Fibroblast of gingiva (primary cell): ENCODE data around the gene RALGPS1.
"Not testable (repeated sequence)": the region's sequence is repeated elsewhere in the genome, so short reads cannot be mapped to it uniquely, and the experiment has no call there.

Experiments
- DNase-seq: peaks from one replicate; pipeline ENCODE4 v3.0.0-alpha.2; 2011; ENCODE audit warnings: low read depth

Gene RALGPS1

DNA sequence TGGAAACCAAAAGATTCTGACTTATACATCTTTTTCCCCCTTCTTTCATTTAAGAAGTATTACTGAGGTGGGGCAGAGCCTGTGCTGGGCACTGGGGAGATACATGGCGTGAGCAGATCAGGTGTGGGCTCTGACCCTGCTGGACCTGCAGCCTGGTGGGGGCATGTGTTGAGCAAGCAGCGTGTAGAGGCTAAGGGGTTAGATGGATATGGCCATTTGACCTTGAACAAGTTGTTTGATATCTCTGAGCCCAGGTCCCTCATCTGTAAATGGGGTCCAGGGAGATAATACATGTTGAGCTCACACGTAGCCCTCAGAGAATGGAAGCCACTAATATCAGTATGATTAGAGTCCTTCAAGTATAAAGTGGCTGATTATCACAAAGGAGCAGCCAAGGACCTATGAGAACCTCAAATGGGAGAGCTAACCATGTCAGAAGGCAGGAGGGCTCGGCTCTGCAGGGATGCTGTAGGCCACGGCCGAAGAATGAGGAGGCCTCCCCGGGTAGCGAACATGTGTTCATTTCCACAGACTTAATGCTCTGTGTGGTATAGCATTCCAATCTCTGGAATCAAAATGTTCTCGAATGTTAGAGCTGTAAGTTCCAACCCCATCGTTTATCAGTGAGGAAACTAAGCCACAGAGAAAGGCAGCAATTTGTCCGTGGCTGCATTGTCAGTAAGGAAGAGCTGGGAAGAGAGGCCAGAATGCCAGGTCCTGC, 223.2 kb downstream of the RALGPS1 start:
- no peak for DNase-seq

DNA sequence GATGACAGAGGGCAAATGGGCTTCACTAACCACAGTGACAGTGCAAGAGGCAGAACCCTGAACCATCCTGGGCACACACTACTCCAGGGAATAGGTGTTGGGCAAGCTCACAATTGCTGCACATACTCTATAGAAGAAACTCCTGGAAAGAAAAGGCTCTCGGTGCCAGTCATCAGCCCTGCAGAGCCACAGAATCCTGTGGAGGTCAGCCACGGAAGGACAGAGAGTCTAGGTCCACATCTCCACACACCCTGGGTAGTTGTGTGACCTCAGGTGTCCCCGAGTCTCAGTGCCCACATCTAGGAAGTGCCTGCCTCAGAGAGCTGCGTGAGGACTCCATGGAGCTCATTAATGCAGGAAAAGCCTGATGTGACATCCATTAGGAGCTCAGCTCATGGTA, 223.9 kb downstream of the RALGPS1 start:
- DNase-seq: no peak

DNA sequence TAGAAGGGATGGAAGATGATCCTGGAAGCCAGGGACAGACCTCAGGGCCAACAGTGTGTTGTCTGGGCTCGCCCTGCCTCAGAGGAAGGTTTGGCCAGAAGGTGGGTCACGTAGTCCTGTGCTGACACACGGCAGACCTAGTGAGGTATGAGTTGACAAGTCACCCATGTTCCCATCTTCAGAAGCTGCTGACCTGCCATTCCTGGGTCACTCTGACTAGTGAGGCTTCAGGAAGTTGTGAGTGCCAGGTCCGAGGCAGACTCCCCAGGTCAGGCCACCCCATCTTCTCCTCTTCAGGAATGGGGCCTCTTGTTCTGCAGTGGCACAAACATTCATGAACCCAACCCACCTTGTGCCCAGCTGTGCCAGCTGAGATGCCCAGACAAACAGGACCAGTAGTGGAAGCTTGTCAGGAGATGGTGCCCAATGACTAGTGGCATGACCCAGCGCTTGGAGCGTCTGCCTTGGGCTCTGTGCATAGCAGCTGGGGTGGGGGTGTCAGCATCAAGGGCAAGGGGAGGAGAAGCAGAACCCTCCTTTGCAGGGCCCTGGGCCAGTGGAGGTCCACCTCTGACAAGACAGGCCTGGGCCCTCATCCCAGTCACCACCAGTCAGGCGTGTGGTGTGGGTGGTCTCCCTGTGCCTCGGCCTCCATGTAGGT, 224.6 kb downstream of the RALGPS1 start:
- no peak for DNase-seq

DNA sequence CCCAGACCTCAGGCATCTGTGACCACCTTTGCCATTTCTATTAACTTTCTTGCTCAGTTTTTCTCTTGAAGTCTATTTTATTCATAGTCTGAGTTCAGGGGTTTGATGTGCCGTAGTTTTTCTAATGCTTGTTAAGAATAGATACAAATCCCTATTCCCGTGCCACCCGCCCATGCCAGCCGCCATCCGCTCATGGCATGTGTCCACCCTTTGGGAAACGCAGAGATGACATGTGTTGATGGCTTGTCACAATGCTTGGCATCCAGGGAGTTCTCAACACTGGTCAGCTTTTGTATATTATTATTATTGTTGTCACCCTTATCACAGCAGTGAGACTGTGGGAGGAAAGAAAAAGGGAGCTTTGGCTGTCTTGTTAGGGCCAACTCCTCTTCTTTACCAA, 225.2 kb downstream of the RALGPS1 start:
- no peak for DNase-seq

DNA sequence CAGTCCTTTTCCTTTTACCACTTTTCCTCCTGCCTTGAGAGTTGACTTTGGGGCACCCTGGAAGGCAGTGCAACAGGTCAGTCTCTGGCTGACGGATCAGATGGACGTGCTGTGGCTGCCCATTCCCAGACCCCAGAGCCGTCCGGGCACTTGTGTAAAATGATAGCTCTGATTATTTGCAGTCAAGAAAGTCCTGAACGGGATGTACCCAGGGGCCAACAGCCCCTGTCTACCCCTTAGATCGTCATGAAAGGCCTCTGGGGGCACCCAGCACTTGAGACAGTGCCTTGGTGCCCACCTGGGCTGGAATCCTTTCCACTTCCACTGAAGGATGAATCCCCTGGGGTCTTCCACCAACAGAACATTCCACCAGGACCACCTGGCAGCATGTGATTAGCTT, 225.6 kb downstream of the RALGPS1 start:
- no peak for DNase-seq

DNA sequence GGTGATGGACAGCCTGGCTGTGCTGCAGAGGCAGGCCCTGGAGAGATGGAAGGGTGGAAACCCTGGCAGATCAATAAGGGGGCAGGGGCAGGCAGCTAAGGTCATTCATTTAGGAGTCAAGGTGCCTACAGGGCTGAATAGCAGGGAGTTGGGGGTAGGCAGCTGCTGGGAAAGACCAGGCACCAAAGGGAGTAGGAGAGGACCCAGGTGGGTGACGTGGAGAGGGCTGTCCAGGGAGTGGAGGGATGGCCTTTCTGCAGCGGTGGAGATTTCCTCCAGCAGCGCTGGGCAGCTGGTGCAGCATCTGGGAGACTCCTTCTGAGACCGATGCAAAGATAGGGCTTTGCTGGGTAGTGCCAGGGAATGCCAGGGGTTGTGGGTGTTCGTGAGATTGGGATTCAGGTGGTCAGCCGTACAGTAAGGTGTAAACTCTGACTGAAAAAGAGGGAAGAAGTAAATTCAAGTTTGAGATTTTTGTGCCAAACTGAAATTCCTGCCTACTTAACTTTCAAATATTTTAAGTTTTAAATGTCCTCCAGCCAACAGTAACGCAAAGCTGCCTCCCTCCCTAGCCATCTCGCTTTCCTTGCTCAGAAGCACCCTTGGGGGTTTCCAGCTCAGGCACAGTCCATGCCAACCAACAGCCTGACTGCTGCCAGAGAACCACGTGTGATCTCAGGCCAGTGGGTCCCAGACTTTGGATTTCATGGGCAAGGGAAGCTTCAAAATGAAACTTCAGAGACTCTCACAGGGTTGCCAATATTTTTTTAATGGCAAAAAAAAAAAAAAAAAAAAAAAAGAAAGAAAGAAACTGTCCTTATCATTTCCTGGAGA, 226.5 kb downstream of the RALGPS1 start:
- peak; percentile 25 for DNase-seq

DNA sequence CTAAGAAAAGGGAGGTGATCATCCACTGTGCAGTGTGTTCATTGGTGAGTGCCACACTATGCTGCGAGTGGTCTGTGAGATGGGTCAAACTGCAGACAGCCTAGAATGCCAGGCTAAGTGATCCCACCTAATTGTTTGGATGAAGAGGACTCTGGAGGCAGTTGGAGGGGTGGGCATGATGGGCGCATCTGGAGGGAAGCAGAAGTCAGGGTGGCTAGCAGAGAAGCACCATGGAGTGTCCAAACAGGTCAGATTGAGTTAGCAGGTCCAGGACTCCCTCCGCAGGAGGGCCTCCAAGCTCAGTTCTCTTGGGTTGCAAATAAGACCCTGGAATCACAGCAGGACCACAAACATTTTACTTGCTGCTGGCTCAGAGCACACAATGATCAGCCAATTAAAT, 227.7 kb downstream of the RALGPS1 start:
- DNase-seq: no peak

DNA sequence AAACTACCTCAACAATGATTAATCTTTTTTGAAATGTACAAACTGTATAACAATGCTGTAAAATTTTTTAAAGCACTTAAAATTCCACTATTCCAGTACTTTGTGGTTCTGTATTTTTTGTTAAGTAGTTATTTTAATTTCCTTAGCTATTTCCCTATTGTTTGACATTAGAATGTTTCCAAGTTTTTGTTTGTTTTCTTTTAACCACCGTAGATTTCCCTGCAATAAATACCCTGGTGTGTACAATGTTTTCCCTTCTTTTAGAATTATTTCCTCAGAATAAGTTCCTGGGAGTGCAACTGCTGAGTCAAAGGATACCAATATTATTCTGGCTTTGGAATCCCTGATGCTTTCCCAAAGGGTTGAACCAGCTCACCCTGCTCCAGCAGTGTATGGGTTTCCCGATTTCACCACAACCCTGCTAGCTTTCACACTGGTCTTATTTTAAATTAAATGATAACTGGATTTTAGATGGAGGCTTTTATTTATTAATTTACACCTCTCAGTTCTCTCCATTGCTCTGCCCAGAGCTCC, 228.4 kb downstream of the RALGPS1 start:
- DNase-seq: peak; percentile 47

DNA sequence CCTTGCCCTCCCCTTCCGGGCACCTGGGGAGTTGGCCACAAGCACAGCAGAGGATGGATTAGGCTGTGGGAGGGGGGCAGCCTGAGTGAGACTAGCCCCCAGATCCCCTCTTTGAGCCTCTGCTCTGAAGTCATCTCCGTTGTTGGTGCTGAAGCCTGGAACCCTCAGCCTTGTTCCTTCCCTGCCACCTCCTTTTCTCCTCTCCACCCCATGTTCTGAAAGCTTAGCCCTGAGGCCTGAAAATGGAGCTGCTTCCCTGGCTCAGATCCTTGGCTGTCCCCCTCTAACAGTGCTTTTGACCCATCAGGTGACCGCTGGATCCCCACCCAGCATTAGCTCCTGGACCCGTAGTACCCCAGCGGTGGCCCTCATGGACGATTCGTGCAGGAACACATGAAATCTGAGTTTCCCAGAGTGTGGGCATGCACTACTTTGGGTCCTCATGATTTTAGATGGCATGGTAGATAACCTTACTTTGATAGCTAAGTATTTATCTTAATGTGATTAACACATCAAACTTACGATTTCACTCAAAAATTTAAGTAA, 229.4 kb downstream of the RALGPS1 start:
- DNase-seq: no peak

DNA sequence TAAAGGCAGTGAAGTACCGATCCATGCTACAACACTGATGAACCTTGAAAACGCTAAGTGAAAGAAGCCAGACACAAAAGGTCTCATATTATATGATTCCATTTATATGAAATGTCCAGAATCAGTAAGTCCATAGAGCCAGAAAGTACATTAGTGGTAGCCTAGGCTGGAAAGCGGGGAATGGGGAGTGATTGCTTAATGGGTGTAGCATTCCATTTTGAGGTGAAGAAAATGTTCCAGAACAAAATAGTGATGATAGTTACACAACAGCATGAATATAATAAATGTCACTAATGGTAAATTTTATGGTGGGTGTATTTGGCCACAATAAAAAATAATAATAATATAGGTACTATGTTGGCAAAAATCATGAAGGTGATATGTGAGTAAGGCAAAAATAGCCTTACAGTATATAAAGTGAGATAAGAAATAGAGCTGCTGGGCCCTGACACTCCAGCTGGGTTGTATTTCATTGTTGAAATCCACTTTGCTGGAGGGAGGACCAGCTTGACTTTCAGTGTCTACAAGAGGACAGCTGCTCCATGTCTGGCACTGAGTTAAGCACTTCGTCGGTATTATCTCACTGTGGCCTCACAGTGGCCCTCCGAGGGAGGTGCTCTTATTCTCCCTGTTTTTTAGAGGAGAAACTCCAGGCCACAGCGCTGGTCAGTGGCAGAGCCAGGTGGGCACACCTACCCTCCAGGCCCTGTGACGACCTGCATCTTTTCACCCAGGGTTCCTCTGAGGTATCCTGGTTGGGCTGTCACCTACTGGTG, 230.3 kb downstream of the RALGPS1 start:
- no peak for DNase-seq

DNA sequence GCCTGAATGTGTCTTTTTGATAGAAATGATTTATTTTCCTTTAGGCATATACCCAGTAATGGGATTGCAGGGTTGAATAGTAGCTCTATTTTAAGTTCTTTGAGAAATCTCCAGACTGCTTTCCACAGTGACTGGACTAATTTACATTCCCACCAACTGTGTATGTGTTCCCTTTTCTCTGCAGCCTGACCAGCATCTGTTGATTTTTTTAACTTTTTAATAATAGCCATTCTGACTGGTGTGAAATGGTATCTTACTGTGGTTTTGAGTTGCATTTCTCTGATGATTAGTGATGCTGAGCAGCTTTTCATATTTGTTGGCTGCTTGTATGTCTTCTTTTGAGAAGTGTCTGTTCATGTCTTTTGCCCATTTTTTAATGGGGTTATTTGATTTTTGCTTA, 232.3 kb downstream of the RALGPS1 start:
- DNase-seq: not testable (repeated sequence)

DNA sequence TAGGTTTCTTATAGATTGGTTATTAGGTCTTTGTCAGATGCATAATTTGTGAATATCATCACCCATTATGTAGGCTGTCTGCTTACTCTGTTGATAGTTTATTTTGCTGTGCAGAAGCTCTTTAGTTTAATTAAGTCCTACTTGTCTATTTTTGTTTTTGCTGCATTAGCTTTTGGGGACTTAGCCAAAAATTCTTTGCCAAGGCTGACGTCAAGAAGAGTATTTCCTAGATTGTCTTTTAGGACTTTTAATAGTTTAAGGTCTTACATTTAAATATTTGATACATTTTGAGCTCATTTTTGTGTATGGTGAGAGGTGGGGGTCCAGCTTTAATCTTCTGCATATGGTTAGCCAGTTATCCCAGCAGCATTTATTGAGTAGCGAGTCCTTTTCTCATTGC, 232.7 kb downstream of the RALGPS1 start:
- no peak for DNase-seq

DNA sequence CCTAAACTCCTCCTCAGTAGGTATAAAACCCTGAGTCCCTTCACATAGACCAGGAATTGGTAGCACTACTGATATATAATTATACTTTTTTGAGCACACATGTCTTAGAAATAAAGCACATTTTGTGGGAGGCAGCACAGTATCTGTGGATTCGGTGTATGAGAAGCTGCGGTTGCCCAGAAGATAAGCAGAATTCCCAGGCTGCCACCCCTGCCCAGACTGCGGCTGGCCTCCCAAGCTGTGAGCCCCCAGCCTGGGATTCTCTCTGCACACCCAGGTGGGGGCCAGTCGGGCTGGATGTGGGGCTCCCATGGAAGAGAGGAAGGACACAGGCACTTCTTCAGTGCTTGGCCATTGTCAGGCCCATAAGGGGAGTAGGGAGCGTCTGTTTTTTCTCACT, 233.4 kb downstream of the RALGPS1 start:
- no peak for DNase-seq

DNA sequence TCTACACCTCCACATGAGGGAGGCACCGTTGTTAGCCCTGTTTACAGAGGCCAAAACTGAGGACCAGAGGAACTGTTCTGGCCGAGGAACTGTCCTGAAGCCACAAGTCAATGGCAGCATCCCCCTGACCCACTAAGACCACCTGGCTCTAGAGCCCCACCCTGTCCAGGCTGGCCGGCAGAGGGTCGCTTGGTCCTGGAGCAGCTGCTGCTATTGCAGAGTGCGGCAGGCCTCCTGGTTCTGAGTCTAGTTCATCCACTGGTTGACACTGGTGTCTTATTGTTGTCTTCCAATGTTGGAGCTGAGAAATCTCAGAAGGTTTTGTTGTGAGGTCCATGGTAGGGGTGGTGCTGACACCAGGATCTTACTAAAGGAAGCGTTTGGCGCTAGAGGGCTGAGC, 234.4 kb downstream of the RALGPS1 start:
- no peak for DNase-seq

DNA sequence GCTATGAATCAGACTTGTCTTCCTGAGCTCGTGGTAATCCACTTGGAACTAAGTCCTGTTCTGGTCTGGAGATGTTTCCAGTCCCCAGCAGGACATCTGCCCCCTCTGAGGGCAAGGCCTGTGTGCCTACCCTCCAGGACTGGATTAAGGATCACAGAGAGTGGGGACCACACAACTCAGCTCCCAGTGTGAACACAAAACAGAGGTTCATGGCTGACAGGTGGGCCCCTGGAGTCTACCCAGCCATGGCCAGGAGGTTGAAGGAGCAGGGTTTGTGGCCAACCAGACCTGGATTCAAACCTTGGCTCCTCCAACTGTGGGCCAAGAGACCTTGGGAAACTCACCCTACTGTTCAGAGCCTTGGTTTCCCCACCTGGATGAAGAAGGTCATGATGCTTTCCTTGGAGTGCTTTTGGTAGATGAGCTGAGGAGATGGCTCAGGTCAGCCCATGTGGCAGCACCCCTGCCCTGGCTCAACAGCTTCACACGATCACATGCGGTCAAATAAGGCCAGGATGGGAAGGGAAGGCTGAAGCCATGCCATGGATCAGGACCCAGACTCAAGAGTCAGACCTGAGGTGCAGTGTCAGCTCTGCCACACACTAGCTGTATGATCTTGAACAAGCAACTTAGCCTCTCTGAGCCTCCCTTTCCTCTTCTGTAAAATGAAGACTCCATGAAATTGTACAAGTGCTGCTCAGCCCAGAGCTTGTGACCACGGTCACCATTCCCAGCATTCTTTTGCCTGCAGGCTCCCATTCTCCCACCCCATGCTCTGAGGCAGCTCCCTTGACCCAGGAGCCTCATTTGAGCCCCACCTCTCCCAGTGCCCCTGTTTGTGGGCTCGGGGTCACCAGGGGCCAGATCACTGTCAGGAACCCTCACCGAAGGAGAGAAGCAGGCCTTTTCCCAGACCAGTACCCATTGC, 235.1 kb downstream of the RALGPS1 start:
- no peak for DNase-seq

DNA sequence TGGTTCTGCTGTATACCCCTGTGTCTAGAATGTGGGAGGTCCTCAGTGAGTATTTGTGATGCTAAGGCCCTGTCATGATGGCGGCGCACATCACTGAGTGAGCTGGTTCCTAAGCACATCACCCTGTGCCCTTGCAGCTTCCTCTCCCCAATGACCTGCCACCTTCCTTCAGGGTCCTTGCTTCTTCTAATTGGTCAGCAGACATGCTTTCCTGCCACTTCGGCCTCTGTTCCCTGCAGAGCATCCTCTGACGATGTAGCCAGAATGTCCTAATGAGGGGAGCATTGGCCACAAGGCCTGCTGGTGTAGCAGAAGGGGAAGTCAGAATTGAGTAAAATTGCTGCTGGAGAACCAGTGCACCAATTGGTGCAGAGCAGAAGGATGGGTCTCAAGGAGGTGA, 238.9 kb downstream of the RALGPS1 start:
- DNase-seq: no peak

DNA sequence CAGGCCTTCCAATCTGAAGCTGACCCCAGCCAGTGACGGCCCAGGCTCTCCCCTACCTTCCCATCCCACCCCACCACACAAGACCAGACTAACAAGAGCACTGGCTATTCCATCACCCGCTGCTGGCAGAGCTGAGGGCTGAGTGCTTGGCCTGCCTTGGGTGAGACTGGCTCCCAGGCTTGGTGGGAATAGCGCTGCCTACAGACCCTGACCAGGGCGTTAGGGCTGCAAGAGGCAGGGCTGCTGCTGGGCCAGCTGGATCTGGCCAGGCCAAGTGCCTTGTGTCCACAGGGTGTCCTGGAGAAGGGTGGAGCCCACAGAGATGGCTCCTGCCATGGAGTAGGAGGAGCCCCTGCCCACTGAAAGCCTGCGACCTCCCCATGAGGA, 239.4 kb downstream of the RALGPS1 start:
- DNase-seq: no peak

DNA sequence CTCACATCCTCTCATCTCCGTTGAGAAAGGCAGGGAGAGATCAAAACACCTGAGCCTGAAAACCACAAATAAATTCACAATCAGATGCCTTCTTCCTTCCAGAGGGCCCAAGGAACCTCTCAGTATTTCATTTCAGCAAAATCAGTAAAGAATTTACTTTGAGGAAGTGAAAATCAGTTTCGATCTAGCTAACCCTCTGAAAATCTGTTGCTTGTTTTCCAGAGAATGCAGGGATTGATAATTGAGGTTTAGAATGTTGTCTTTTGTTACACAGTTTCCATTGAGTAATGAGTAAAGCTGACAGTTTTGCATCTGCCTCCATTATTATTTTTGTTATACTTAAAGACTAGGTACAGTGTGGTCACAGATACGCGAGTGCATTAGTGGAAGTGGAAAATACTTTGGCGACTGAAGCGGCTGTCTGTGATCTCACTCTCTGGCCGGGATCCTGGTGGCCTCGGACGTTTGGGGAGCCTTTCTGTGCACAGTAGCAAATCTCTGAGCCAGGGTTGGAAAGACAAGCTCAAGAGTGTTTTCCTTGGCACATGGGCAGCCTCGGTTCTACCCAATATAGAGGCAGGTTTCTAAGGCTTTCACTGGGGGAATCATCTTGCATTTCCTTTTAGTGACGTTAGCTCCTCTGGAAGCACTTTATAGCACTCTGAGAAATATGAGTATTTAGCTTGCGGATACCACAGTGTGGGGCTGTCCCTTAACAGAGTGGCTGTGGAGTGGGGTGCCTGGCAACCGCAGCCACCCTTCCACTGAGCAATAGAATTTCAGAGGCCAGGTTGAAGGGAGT, 240.0 kb downstream of the RALGPS1 start:
- DNase-seq: peak; percentile 85

DNA sequence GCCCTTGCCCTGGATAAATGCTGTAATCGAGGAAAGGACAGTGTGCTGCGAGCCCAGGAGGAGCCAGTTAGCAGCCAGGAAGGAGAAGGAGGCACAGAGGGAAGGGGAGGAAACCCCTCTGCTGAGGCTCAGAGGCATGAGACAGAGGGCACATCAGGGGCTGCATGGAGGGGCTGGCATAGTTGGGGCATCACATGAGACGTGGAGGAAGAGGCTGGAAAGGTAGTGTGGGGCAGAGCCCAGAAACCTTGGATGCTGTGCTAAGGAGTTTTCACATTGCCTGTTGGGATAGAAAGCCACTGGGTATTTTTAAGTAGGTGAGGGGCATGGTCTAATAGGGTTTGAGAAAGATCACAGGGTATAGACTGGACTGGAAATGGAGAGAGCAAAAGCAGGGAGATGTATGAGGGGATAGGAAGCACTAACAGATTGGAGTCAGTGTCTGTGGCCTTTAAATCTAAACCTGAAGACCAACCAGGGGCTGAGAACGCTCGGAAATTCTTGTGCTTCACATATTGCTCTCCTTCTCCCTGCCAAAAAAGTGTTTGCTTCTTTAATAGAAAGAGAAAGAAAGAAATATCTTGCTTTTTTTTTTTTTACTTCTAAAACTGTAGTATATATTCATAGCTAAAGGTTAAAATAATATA, 240.9 kb downstream of the RALGPS1 start:
- DNase-seq: no peak
